Measurements from ENCODE around the gene NEK4.

The NEK4 gene

GRCh38 chr3:52685285-52685708 is 85.4 kb downstream of the NEK4 start:
- Mint-ChIP-seq H3K4me1 (peaks cover 66% of the 10 kb centered on the region), H3K27ac (peak overlapping the region; percentile 95), H3K9me3 (no peaks in the 10 kb centered on the region), H3K4me3 (peak overlapping the region; percentile 95), H3K36me3 (ENCODE audit: low read depth) (peaks cover 43% of the 10 kb centered on the region), H3K27me3 (ENCODE audit: low read depth, poor library complexity) (no peaks in the 10 kb centered on the region)
- TF ChIP-seq, protein P1, sequence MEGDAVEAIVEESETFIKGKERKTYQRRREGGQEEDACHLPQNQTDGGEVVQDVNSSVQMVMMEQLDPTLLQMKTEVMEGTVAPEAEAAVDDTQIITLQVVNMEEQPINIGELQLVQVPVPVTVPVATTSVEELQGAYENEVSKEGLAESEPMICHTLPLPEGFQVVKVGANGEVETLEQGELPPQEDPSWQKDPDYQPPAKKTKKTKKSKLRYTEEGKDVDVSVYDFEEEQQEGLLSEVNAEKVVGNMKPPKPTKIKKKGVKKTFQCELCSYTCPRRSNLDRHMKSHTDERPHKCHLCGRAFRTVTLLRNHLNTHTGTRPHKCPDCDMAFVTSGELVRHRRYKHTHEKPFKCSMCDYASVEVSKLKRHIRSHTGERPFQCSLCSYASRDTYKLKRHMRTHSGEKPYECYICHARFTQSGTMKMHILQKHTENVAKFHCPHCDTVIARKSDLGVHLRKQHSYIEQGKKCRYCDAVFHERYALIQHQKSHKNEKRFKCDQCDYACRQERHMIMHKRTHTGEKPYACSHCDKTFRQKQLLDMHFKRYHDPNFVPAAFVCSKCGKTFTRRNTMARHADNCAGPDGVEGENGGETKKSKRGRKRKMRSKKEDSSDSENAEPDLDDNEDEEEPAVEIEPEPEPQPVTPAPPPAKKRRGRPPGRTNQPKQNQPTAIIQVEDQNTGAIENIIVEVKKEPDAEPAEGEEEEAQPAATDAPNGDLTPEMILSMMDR (IDR thresholded peaks at IDR 0.05): no peak
- peak; percentile 78 for DNase-seq

GRCh38 chr3:52684184-52684583 is 86.6 kb downstream of the NEK4 start:
- Mint-ChIP-seq H3K4me1 (peaks cover 66% of the 10 kb centered on the region), H3K4me3 (peak overlapping the region; percentile 95), H3K9me3 (no peaks in the 10 kb centered on the region), H3K36me3 (ENCODE audit: low read depth) (peaks cover 43% of the 10 kb centered on the region), H3K27me3 (ENCODE audit: low read depth, poor library complexity) (no peaks in the 10 kb centered on the region), H3K27ac (peak overlapping the region; percentile 28)
- no peak for DNase-seq
- TF ChIP-seq, protein P1 (IDR thresholded peaks at IDR 0.05): no peak

- Mint-ChIP-seq H3K4me1 (peaks cover 62% of the 10 kb centered on the region), H3K27ac (peak overlapping the region; percentile 51)
These were observed 87.1 kb downstream of the NEK4 start for GRCh38 chr3:52683611-52684010.

DNA sequence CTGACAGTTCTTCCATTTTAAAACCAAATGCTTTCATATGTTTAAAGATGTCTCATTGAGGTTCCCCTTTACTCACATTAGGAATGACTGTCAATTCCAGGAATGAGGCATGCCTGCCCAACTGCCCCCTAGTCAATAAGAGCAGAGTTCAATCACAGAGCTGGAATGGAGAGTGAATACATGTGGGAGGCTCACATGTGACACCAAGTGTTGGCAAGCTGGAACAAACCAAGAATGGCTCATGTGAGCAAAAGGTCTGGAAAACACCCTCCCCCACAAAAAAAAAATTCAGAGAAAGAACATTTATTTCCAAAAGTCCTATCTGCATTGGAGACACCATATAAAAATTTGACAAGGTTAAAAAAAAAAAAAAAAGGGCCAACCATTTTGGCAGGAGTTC is 88.7 kb downstream of the NEK4 start:
- Mint-ChIP-seq H3K27ac (peak overlapping the region; percentile 36), H3K4me1 (peaks cover 47% of the 10 kb centered on the region), H3K9me3 (no peaks in the 10 kb centered on the region), H3K27me3 (ENCODE audit: low read depth, poor library complexity) (no peaks in the 10 kb centered on the region), H3K36me3 (ENCODE audit: low read depth) (peaks cover 41% of the 10 kb centered on the region), H3K4me3 (peak overlapping the region; percentile 48)
- DNase-seq: no peak
- TF ChIP-seq, protein P1 (IDR thresholded peaks at IDR 0.05): no peak

More at GRCh38 chr3:52683611-52684010, 87.1 kb downstream of the NEK4 start:
- TF ChIP-seq, protein P1 (IDR thresholded peaks at IDR 0.05): no peak
- Mint-ChIP-seq H3K36me3 (ENCODE audit: low read depth) (peaks cover 43% of the 10 kb centered on the region), H3K9me3 (no peaks in the 10 kb centered on the region), H3K27me3 (ENCODE audit: low read depth, poor library complexity) (no peaks in the 10 kb centered on the region), H3K4me3 (peak overlapping the region; percentile 95)
- no peak for DNase-seq

DNA sequence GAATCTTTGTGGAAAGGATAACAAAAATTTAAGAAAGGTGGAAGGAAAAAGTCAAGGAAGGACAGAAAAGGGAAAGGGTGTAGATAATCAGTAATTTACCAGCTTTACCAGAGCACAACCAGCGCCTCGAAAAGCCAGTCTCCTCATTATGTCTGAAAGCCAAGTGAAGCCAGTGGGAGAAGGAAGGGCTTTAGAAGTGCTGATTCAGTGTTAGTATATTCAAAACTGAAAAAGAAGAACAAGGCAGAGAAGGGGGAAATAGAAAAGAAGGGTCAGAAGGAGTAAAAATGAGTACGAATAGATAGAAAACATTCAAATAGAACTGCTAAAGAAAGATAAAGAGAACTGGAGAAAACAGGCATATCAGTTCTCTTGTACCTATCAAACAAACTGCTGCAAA is 89.1 kb downstream of the NEK4 start:
- Mint-ChIP-seq H3K9me3 (no peaks in the 10 kb centered on the region), H3K27ac (peak overlapping the region; percentile 8)

DNA sequence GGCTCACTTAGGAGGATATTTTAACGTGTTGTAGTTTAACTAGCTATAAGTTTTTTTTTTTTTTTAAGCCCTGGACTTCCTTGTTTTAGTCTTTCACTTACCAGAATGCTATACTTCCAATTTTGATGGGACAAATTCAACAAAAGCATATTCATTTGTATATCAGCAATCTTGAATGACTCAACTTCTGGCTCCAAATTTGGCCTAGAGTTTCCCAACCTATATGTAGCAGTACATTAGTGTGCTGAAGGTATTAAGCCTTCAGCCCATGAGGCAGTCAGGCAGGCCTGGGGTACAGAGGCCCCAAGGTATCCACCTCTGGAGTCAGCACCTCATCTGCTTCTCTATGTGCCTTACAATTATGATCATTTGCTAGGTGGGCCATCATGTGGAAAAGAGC is 90.9 kb downstream of the NEK4 start:
- peaks cover 61% of the 10 kb centered on the region for H3K36me3 Mint-ChIP-seq (ENCODE audit: low read depth)
- DNase-seq: no peak
- no peak overlapping the region for H3K27ac Mint-ChIP-seq
- no peaks in the 10 kb centered on the region for H3K9me3 Mint-ChIP-seq
- H3K4me1 Mint-ChIP-seq: peaks cover 35% of the 10 kb centered on the region
- TF ChIP-seq, protein P1 (IDR thresholded peaks at IDR 0.05): no peak
- no peak overlapping the region for H3K4me3 Mint-ChIP-seq
- no peaks in the 10 kb centered on the region for H3K27me3 Mint-ChIP-seq (ENCODE audit: low read depth, poor library complexity)

More for the DNA sequence above, 89.1 kb downstream of the NEK4 start:
- no peak for DNase-seq
- Mint-ChIP-seq H3K4me1 (peaks cover 43% of the 10 kb centered on the region), H3K36me3 (ENCODE audit: low read depth) (peaks cover 44% of the 10 kb centered on the region), H3K4me3 (no peak overlapping the region), H3K27me3 (ENCODE audit: low read depth, poor library complexity) (no peaks in the 10 kb centered on the region)
- TF ChIP-seq, protein P1 (IDR thresholded peaks at IDR 0.05): no peak

Data from nephron progenitor cell (in vitro differentiated cells).